Measurements from ENCODE around the gene MX1.

The MX1 gene

DNA sequence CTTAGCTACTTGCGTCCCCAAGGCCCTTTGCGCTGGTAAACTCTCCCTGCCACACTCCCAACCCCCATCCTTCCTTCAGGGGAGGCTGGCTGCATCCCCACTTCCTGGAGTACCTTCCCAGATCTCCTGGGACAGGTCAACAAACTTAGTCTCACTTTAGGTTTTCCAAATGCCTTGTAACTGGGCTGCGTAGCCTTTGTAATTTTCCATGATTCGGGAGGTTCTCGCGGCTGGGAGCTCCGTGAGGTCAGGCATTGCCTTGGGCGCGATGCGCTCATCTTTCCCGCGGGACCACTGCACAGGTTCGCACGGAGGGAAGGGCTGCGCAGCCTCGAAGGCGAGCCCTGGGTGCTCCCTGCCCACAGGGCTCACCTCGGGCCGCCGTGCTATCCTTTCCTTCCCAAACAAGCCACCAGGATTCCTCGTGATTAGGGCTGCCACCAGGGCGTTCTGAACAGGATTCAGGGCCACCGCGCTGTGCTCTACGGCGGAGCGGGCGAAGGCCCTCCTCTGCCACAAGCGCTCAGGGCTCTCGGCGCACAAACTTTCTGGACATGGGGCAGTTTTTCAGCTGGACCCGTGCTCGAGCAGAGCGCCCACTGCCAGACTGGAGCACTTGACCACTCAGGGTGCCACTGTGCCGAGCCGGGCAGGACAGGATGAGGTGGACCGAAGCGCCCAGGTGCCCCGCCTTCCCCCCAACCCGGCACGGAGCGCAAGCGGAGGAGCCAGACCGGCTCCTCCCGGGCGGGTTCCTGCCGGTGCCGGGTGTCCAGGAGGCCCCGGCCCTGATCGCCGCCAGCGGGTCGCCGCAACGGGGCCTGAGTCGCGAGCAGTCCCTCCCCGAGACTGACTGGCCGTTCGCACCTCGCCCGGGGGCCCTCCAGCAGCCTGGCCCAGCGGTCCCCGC is 80.8 kb downstream of the MX1 start:
- no peak for DNase-seq (ENCODE audit: extremely low read depth, low read depth)

DNA sequence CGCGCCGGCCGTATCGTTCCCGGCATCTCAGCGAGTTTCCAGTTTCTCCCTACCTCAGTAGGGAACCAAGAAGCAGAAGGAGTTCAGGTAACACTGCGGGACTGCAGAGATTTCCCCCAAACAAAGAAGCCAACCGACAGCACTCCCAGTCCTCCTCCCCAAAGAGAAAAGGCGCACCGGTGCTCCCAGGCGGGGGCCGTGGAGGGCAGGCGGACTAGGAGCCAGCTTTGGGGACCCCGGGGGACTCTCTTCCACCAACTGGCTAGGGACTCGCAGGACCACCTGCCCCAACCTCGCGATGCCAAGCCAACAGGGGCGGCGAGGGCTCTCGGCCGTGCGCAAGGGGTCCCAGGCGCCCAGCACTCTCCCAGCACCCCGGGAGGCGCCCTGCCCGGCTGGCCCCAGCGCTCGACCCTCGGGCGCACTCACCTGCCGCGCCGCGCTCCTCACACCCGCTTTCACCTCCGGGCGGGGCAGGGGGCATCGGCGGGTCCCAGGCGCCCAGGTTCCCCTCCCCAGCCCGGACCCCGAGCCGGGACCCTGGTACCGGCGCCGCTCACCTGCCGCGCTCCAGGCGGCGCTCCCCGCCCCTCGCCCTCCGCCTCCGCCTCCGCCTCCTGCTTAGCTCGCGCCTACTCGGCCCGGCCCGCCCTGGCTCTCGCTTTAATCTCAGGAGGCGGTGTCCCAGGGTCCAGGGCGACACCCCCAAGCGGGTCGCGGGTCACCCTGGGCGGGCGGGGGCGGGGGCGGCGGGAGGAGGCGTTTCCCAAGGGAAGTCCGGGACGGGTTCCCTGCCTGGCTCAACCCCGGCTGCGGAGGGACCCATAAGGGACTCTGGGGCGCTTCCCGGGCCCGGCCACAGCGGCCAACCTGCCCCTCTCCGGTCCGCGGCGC is 81.7 kb downstream of the MX1 start, which contains the start of gene TMPRSS2:
Gene TMPRSS2 (minus strand): TSS at position 638 of the 894 bp plus-strand sequence. CDS start 10,025 bp downstream, outside the sequence.
- no peak for DNase-seq (ENCODE audit: extremely low read depth, low read depth)
- no peak within 1 kb of the TSS for H3K4me3 ChIP-seq (replicated peaks; ENCODE audit: low read depth, low read length)
- TF ChIP-seq, protein P1, sequence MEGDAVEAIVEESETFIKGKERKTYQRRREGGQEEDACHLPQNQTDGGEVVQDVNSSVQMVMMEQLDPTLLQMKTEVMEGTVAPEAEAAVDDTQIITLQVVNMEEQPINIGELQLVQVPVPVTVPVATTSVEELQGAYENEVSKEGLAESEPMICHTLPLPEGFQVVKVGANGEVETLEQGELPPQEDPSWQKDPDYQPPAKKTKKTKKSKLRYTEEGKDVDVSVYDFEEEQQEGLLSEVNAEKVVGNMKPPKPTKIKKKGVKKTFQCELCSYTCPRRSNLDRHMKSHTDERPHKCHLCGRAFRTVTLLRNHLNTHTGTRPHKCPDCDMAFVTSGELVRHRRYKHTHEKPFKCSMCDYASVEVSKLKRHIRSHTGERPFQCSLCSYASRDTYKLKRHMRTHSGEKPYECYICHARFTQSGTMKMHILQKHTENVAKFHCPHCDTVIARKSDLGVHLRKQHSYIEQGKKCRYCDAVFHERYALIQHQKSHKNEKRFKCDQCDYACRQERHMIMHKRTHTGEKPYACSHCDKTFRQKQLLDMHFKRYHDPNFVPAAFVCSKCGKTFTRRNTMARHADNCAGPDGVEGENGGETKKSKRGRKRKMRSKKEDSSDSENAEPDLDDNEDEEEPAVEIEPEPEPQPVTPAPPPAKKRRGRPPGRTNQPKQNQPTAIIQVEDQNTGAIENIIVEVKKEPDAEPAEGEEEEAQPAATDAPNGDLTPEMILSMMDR (IDR thresholded peaks at IDR 0.05; ENCODE audit: low read depth, low read length, missing control alignments): no peak

More for the DNA sequence above, 80.8 kb downstream of the MX1 start:
- TF ChIP-seq, protein P1 (IDR thresholded peaks at IDR 0.05; ENCODE audit: low read depth, low read length, missing control alignments): no peak
- no peak overlapping the region for H3K4me3 ChIP-seq (replicated peaks; ENCODE audit: low read depth, low read length)

DNA sequence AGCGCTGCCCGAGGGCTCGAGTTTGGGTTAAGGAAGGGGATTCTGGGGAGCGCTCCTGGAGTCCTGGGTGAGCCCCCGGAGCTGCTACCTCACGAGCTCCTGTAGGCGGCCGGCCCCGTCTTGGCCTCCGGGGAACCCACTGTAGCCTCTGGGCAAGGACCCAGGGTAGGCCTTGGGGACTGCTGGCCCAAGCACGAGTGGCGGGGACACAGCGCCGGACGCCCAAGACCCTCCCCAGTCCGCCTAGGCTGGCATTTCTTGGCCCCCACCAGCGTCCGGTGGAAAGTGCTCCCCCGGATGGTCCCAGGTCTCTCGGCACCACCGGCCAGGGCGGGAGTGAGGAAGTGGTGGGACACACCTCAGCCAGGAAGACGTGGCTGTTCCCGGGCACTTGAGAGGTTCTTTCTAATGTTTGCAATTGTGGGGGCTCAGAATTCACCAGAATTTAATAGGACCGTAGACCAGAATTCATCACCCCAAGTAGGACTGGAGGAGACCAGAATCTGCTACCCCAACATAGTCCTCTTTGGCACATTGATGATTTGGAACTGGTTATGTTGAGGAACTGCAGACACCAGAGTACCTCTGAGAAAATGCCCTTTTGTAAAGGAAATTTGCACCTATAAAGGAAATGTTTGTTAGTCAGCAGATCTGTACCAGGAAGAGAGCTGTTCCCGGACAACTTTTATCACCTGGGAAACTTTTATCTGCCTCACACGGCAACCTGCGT is 82.5 kb downstream of the MX1 start:
- TF ChIP-seq, protein P1 (IDR thresholded peaks at IDR 0.05; ENCODE audit: low read depth, low read length, missing control alignments): no peak
- no peak for DNase-seq (ENCODE audit: extremely low read depth, low read depth)
- no peak overlapping the region for H3K4me3 ChIP-seq (replicated peaks; ENCODE audit: low read depth, low read length)

Data from HFF-Myc (cell line).